Muscle of back (tissue), 11 donors: ENCODE data around the gene CD38. TPM values are rescaled to one million over a fixed set of nuclear protein-coding genes. Genes with fewer than 3 reads are reported as not detected.

Experiments used
- DNase-seq, 3 donors: peaks; one replicate each; pipeline versions ENCODE4 v3.0.0 to v3.0.0-alpha.2; 2013
- polyA plus RNA-seq, 10 donors: library from polyadenylated mRNA; unstranded; fragments of 120-200 nt; gene quantifications; one replicate each; pipeline ENCODE4 v1.2.1, GENCODE V29; 2013; ENCODE audit not compliant: insufficient read length in 10 of 10

The CD38 gene
- polyA plus RNA-seq, 10 donors, result 0.53 to 2.1 (median 1.1) TPM

DNA sequence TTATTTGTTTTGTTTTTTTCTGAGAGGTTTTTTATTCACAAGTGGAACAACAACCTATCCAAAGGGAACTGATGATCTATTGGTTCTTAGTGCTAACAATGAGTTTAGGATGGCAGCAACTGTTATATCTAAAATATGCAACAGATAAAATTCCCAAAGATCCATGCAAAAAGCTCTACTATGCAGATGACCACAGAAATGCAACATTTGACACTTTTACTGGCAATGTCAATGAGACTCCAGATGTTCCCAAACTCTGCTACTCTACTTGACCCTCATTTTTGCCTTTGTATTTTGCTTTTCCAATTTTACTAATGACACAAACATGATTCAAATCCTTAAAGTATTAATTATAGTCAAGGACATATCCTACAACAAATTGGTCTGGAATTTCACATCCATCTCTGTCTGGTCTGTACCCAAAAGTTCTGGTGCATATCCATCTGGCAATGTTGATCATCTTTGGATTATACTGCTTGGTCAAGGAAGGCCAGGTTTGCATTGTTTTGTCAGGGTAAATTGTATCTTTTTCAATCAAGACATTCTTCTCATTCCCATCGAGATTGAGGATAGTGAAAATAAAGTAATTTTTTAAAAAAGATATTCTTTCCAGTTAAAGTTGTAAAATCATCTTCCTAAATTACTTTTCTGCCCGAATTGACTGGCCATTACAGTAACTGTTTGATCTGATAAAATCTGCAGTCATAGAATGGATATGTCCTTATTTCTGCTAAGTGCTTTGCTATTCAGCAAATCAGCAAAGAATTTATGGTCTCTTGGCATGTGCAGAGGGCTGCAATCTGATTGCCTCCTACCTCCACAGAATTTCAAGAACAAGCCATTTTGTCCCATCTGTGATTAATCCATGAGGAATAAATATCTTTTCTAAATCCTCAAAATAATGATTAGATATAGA lies 86.8 kb downstream of the CD38 start:
- no peak for DNase-seq

DNA sequence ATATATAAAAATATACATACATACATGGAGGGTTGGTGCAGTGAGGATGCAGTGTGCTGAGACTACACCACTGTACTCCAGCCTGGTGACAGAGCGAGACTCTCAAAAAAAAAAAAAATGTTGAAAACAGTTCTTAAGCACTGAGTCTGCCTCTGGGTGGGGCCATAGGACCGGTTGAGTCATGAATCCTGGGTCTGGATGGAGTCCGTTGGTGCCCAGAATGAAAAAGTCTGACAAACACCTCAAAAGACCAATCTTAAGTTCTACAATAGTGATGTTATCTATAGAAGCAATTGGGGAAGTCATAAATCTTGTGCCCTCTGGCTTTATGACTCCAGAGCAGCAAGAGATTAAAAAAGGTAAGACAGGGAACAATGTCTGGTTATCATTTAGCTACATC lies 90.0 kb downstream of the CD38 start:
- no peak for DNase-seq

- DNase-seq, result no peak
These were observed 90.8 kb downstream of the CD38 start for GRCh38 chr4:15868826-15869413.

DNA sequence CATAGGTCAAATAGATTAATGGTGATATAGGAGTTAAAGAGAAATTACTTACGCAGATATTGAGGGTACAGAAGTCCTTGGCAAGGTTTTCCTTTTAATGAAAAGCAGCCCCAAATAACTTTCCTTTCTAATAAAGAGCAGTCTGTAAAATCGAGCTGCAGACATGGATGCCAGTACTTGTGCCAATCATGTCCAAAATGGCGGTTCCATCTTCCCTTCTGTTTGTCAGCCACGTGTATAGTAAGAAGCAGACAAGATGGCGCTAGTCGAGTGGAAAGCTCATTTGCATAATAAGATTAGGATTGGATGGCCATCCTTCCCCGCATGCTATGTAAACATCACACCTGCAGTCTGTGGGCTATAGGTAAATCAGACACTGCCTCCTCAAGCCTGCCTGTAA lies 92.0 kb downstream of the CD38 start:
- no peak for DNase-seq

DNA sequence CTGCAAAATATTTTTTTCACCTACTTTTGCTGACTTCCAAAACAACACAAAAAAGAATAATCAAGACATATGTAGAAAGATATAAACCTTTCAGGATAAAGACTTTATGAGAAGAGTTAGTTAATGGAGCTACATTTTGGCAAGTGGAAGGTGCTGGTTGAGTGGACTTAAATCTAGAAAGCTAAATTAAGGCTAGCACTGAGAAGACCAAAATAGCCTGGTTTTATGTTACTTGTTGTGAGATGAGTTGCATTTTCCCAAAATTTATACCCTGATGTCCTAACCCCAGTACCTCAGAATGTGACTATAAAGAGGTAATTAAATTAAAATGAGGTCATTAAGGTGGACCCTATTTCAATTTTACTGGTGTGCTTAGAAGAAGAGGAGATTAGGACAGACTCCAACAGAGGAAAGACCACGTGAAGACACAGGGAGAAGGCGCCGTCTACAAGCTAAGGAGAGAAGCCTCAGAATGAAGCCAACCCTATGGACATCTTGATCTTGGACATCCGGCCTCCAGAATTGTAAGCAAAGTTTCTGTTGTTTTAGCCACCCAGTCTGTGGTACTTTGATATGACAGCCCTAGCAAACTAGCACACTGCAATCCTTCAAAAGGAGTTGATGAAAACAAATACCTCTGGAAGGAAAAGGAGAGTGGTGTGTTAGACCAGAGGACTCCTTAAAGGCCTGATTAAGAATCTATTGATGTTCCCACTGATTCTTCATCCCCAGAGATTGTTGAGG lies 93.0 kb downstream of the CD38 start:
- no peak for DNase-seq

GRCh38 chr4:15873117-15873516 lies 95.0 kb downstream of the CD38 start:
- DNase-seq, result no peak

DNA sequence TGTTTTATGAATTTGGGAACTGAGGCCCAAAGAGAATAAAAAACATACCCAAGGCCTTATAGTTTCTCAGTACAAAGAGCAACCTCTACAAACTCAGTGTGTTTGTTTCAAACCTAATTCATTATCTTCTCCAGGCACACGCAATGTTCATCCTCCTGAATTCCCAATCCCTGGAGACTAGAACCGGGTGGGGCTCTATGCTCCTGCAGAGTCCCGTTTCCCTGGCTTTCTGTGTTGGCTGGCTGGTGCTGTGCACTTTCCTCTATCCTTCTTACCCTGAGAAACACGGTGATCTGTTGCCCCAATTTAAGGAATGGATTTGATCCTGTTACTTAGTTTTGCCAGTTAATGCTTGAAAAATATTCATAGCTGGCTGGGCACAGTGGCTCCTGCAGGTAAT lies 96.5 kb downstream of the CD38 start:
- DNase-seq, result no peak

DNA sequence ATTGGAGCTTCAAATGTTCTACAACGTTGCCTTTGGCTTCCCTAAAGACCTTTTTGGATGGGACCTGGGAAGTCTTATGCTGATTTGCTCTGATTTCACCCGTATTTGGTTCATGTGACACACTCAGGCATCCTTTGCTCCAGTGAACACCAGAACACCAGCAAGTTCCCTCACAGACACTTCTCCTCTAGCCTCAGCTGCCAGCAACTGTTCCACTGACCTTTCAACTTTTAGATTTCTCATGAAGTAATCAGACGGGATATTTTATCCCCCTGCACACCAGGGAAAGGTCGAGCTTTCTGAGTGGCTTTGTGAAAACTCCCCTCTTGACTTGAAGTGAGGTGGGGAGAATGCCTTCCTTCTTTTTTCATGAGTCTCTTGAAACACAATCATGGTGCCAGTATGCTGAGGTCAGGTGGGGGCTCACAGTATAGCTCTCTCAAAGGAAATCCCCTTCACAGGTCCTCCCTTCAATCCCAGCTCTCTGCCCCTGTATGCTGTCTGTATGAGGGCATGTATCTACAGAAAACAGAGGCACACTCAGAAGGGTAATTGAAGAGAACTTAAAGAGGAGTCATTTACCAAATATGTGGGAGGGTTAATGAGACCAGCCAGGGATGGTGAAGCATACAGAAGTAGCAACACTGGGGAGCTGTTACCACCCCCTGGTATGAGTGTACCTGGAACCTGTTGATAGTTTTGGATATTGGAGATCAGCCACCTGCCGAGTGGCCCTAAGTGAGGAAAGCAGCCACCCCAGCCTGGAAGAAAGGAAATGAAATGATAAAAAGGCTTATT lies 97.7 kb downstream of the CD38 start:
- no peak for DNase-seq

DNA sequence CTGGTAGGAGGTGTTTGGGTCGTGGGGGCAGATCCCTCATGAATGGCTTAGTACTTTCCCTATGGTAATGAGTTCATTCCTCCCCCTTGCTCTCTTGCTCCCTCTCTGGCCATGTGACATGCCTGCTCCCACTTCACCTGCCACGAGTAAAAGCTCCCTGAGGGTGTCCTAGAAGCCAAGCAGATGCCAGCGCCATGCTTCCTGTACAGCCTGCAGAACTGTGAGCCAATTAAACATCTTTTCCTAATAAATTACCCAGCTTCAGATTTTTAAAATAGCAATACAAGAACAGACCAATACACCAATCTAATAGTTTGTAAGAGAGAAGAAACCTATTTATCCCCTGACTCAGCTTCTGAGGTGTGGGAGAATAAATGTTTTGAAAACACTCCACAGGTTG lies 99.9 kb downstream of the CD38 start:
- DNase-seq, result no peak

DNA sequence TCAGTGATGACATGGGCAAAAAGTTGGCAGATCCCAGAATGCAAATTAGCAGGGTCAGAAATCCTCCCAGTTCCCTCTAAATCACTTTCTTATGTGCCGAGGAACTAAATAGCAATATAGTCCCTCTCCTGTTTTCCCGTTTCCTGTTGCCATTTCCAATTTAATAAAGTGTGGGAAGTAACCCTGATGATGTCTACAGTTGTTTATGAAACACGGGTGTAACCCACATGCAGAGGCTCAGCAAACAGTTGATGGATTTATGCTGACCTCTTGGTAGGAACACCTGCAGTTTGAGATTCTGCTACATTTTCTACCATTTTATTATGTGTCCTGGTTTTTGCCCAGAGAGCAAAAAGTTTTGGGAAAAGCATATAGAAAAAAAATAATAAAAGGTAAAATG lies 103.7 kb downstream of the CD38 start:
- no peak for DNase-seq

DNA sequence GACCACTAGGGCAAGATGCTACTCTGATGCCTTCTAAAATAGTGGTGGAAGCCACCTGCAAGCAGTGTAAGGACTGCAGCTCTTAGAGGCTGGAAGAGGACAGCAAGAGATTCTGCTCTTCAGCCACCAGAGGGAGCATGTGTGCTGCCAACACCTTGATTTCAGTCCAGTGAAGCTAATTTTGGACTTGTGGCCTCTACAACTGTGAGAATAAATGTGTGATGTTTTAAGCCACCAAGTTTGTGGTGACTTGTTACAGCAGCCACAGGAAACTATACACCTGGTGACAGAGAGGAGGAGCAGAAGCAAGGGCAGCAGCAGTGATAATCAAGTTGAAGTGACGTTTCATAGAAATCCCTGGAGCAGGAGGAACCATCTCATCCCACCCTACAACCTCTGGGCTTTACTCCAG lies 104.6 kb downstream of the CD38 start:
- DNase-seq, result peak; percentile 54 to 83 (median 75)

- DNase-seq, result no peak
These were observed 105.6 kb downstream of the CD38 start for GRCh38 chr4:15883610-15884243.

DNA sequence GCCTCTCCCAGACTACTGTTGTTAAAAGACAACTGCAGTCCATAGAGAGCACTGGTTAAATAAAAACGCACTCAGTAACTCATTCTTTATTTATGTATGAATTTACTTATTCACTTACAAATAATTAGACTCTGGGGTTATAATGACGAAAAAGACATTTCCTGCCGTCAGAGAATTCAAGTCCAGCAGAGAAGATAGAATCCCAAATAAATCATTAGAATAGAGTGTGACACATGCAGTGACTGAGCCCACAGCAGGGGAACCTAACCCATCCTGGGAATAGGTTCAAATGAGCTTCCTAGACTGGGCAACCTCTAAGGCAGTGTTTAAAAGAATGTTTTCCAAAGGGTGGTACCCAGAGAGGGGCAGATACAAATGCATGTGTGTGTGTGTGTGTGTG lies 106.5 kb downstream of the CD38 start:
- no peak for DNase-seq

GRCh38 chr4:15885422-15885821 lies 107.3 kb downstream of the CD38 start:
- DNase-seq, result no peak

GRCh38 chr4:15888515-15888914 lies 110.4 kb downstream of the CD38 start:
- DNase-seq, result no peak

GRCh38 chr4:15890246-15890829 lies 112.2 kb downstream of the CD38 start:
- no peak for DNase-seq

GRCh38 chr4:15891312-15891711 lies 113.2 kb downstream of the CD38 start:
- DNase-seq, result no peak

DNA sequence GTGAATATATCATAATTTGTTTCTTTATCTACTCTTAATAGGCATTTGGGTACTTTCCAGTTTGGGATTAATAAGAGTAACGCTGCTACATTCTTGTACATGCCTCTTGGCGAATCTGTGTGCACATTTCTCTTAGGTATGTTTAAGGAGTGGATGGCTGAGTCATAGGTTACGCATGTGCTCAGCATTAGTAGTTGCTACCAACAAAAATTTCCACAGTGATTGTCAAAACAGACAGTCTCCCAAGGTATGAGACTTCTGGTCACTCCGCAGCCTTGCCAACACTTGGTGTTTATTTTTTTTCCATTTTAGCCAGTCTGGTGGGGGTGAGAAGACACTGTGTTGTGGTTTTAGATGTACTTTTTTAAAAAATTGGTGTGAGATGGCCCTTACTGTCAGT lies 115.8 kb downstream of the CD38 start:
- peak; percentile 28 to 87 (median 35) for DNase-seq

DNA sequence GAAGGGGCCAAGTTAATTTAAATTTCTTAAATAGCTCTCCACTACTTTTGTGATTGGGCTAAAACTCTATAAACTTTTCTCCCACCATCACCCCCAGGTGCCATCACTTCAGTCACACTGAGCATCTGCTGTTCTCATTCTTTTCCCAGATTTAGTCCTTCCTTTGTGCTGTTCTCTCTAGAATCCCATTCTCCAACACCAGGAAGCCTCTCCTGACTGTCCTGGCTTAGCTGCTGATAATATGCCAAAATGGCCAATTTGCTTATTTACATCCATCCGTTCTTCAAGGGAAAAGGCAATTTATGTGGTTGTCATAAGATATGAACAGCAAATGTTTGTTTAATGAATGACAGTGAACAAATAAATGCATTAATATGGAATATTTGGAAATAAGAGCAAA lies 116.3 kb downstream of the CD38 start:
- DNase-seq, result no peak

GRCh38 chr4:15894921-15895916 lies 117.1 kb downstream of the CD38 start:
- DNase-seq, result no peak
